Tibial nerve (tissue), 4 donors: ENCODE results near the gene KCTD11. TPM values are rescaled to one million over a fixed set of nuclear protein-coding genes. Genes with fewer than 3 reads are reported as not detected.
"Not testable (repeated sequence)": the region's sequence is repeated elsewhere in the genome, so short reads cannot be mapped to it uniquely, and the experiment has no call there.

ENCODE experiments used
- DNase-seq, 2 donors: peaks; one replicate each; pipeline ENCODE4 v3.0.0-alpha.2; 2019; ENCODE audit warnings: low spot score in 2 of 2
- H3K27ac ChIP-seq, 4 donors: fragments of 200-600 bp; sonication (generic) in 3 of 4; one replicate each; pipeline ENCODE4 v1.5.1; 2017 to 2019; ENCODE audit warnings: mild to moderate bottlenecking in 1 of 4
- H3K27me3 ChIP-seq, 2 donors: fragments of 200-600 bp; sonication (generic) in 1 of 2; one replicate each; pipeline versions ENCODE4 v1.5.1 to v1.6.0; 2017 to 2019
- H3K36me3 ChIP-seq, 3 donors: fragments of 200-600 bp; sonication (generic); one replicate each; pipeline ENCODE4 v1.5.1; 2018 to 2019
- H3K4me1 ChIP-seq, 4 donors: fragments of 200-600 bp; sonication (generic) in 3 of 4; one replicate each; pipeline ENCODE4 v1.5.1; 2017 to 2019
- H3K4me3 ChIP-seq, 4 donors: fragments of 200-600 bp; sonication (generic) in 3 of 4; one replicate each; pipeline ENCODE4 v1.5.1; 2017 to 2019; ENCODE audit warnings: mild to moderate bottlenecking in 1 of 4, moderate library complexity in 1 of 4
- H3K9me3 ChIP-seq, 4 donors: fragments of 200-600 bp; sonication (generic) in 3 of 4; one replicate each; pipeline ENCODE4 v1.5.1; 2017 to 2019
- EP300 ChIP-seq, 2 donors: sonication (generic); formaldehyde crosslinking; IDR thresholded peaks; one replicate each; pipeline ENCODE4 v1.6.1; 2017; ENCODE audit warnings: antibody characterized with exemption in 2 of 2, mild to moderate bottlenecking in 1 of 2
- POLR2A ChIP-seq, 2 donors: fragments of 450-650 bp; IDR thresholded peaks; one replicate each; pipeline ENCODE4 v1.6.1; 2017; ENCODE audit warnings: antibody characterized with exemption in 2 of 2, mild to moderate bottlenecking in 2 of 2, moderate library complexity in 2 of 2
- WGBS, 2 donors: methylation state at CpG; one replicate each; pipeline ENCODE4 v1.1.5; 2018; 5-methylcytosine and 5-hydroxymethylcytosine counted together
- total RNA-seq, 4 donors: library from RNA; depleted of rRNA; stranded (reverse); fragments of >200 nt; gene quantifications; one replicate each; pipeline ENCODE4 v1.1.0, GENCODE V29; 2016
- TF ChIP-seq, protein P1 (sequence below), 5 experiments: fragments of 200-600 bp in 3 of 5; fragments of 450-650 bp in 2 of 5; sonication (generic) in 3 of 5; IDR thresholded peaks; one replicate each; pipeline ENCODE4 v1.5.1; 2016 to 2019; ENCODE audit warnings: antibody characterized with exemption in 5 of 5, mild to moderate bottlenecking in 3 of 5, moderate library complexity in 2 of 5

The KCTD11 gene
- total RNA-seq, 4 donors from 2014 or later: 25.3 to 35.4 (median 28.7) TPM

DNA sequence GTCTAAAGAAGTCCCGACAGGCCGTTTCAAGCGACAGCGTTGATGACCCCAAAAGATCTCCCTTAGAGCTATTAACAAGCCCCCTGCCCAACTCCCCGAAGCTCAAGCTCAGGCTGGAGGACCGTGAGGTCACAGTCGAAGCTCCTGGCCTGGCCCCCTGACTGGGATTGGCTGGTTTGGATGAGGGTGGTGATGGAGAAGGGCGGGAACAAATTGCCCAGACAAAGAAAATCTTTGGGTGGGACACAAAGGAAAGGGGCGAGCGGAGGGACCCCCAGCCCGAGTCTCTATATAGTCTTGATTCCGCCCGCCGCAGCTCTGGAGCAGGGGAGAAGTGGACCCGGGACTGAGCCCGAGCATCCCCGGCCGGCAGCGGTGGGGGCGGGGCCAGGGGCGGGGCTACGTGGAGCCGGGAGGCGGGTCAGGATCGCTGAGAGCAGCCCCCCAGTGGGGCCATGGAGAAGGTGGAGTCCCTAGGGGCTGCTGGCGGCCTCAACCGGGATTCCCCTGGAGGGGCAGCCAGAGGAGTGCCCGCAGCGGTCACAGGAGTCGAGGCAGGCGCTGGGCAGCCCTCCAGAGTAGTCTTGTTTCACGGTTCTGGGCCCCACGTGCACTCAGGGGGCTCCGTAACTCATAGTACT, 21.8 kb upstream of the KCTD11 start:
- no peaks in the 10 kb centered on the region for H3K9me3 ChIP-seq
- peaks cover 0 to 30% (median 14%) of the 10 kb centered on the region in 4 donors for H3K4me1 ChIP-seq
- peaks cover 0 to 27% of the 10 kb centered on the region in 2 donors for H3K27me3 ChIP-seq
- H3K36me3 ChIP-seq: peaks cover 0 to 21% (median 0%) of the 10 kb centered on the region in 3 donors
- H3K27ac ChIP-seq: peak overlapping the region; percentile 78 to 97 (median 86)
- DNase-seq: peak; percentile 54 to 61
- peak overlapping the region; percentile 77 to 91 (median 79) for H3K4me3 ChIP-seq
- TF ChIP-seq EP300 (IDR thresholded peaks at IDR 0.05) (no peak), POLR2A (IDR thresholded peaks at IDR 0.05) (no peak)
- TF ChIP-seq, protein P1, sequence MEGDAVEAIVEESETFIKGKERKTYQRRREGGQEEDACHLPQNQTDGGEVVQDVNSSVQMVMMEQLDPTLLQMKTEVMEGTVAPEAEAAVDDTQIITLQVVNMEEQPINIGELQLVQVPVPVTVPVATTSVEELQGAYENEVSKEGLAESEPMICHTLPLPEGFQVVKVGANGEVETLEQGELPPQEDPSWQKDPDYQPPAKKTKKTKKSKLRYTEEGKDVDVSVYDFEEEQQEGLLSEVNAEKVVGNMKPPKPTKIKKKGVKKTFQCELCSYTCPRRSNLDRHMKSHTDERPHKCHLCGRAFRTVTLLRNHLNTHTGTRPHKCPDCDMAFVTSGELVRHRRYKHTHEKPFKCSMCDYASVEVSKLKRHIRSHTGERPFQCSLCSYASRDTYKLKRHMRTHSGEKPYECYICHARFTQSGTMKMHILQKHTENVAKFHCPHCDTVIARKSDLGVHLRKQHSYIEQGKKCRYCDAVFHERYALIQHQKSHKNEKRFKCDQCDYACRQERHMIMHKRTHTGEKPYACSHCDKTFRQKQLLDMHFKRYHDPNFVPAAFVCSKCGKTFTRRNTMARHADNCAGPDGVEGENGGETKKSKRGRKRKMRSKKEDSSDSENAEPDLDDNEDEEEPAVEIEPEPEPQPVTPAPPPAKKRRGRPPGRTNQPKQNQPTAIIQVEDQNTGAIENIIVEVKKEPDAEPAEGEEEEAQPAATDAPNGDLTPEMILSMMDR (IDR thresholded peaks at IDR 0.05): no peak
- 0 to 1% methylated on average over 15 to 16 of the region's 34 CpGs for WGBS, 2 donors

DNA sequence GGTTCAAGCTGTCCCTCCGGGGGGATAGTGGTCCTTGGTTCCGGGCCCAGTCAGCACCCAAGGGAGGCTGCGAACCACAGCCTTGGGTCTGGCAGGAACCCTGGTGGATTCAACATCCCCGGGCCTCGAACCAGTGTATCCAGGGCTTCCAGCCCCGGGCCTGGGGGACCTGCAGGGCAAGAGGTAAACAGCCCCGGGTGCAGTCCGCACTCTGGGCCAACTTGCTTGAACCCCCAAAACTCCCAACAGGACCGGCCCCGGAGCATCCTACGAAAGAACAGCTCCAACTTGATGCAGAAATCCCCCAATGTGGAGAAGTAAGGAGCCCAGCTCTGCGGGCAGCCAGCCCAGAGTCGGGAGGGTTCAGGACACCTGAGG, 21.3 kb upstream of the KCTD11 start:
- Histone ChIP-seq H3K9me3 (no peaks in the 10 kb centered on the region), H3K4me1 (peaks cover 0 to 30% (median 14%) of the 10 kb centered on the region in 4 donors), H3K27me3 (peaks cover 0 to 32% of the 10 kb centered on the region in 2 donors), H3K4me3 (peak overlapping the region; percentile 77 to 91 (median 79)), H3K27ac (peak overlapping the region; percentile 78 to 97 (median 86)), H3K36me3 (peaks cover 0 to 16% (median 0%) of the 10 kb centered on the region in 3 donors)
- WGBS, 2 donors: 48 to 83% methylated on average over 9 to 13 of the region's 13 CpGs
- TF ChIP-seq, protein P1 (IDR thresholded peaks at IDR 0.05): no peak
- TF ChIP-seq EP300 (IDR thresholded peaks at IDR 0.05) (no peak), POLR2A (IDR thresholded peaks at IDR 0.05) (no peak)
- DNase-seq: no peak

DNA sequence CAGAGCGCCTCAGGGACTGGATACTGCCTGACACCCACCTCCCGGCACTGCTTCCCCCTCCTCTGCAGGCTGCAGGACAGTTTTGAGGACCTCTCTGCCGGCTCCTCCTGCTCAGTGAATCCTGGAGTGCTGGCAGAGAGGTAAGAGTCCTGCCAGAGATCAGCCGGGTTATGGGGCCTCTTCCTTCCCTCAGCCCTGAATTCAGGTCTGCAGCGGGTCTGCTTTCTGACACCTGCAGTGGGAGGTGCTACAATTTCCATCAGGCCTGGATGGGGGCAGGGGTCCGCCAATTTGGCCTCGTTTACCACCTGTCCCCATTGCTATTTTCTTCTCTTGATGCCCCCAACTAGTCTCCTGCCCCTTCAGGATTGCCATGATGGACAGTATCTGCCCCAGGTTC, 19.9 kb upstream of the KCTD11 start:
- H3K27ac ChIP-seq: no peak overlapping the region
- peaks cover 0 to 25% (median 14%) of the 10 kb centered on the region in 4 donors for H3K4me1 ChIP-seq
- H3K36me3 ChIP-seq: peaks cover 0 to under 1% (median 0%) of the 10 kb centered on the region in 3 donors
- no peaks in the 10 kb centered on the region for H3K9me3 ChIP-seq
- H3K4me3 ChIP-seq: no peak overlapping the region
- WGBS, 2 donors: 54 to 65% methylated on average over 6 to 7 of the region's 7 CpGs
- DNase-seq: no peak
- TF ChIP-seq, protein P1 (IDR thresholded peaks at IDR 0.05): no peak
- TF ChIP-seq EP300 (IDR thresholded peaks at IDR 0.05) (no peak), POLR2A (IDR thresholded peaks at IDR 0.05) (no peak)
- H3K27me3 ChIP-seq: peaks cover 0 to 47% of the 10 kb centered on the region in 2 donors

DNA sequence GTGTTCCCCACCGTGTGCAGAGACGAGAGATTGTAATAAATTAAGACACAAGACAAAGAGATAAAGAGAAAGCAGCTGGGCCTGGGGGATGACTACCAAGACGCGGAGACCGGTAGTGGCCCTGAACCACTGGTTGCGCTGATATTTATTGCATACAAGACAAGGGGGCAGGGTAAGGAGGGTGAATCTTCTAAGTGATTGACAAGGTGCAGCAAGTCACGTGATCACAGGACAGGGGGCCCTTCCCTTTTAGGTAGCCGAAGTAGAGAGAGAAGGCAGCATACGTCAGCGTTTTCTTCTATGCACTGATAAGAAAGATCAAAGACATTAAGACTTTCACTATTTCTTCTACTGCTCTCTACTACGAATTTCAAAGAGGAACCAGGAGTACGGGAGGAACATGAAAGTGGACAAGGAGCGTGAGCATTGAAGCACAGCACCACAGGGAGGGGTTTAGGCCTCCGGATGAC, 19.3 kb upstream of the KCTD11 start:
- H3K9me3 ChIP-seq, H3K27ac ChIP-seq, H3K4me3 ChIP-seq, DNase-seq, H3K36me3 ChIP-seq: not testable (repeated sequence)
- WGBS, 2 donors: 48 to 56% methylated on average over 12 to 13 of the region's 14 CpGs
- Histone ChIP-seq H3K4me1 (peaks cover 0 to 20% (median 14%) of the 10 kb centered on the region in 4 donors), H3K27me3 (peaks cover 0 to 48% of the 10 kb centered on the region in 2 donors)

DNA sequence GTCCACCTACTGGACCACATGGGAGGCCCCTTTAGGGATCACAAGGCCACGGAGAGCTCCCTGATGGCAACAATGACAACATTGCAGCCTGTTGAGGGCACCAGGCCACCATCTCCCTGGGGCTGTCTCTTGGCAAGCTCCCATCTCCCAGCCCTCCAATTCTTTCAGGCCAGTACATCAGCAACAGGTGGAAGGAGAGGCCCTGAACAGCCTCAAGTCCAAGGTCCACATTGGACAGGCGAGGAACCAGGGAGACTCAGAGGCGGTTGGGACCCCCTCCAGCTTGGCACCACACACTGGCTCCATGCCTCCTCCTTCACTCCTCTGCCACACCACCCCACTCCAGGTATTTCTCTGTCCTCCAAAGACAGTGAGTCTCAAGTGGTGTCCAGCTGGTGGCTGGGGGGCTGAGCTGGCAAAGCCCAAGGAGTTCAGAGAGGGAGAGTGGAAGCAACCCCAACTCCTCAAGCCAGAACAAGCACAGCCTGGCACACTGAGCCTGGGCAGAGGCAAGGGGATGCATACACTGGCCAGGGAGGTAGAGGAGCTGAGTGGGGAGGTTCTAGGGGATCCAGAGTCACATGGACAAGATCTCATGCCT, 16.9 kb upstream of the KCTD11 start:
- no peaks in the 10 kb centered on the region for H3K9me3 ChIP-seq
- peaks cover 0 to 57% of the 10 kb centered on the region in 2 donors for H3K27me3 ChIP-seq
- TF ChIP-seq, protein P1 (IDR thresholded peaks at IDR 0.05): no peak
- TF ChIP-seq EP300 (IDR thresholded peaks at IDR 0.05): no peak
- 68 to 90% methylated on average over 2 to 3 of the region's 3 CpGs for WGBS, 2 donors
- no peak overlapping the region for H3K4me3 ChIP-seq
- peaks cover 0 to 9% (median 2%) of the 10 kb centered on the region in 4 donors for H3K4me1 ChIP-seq
- no peak for DNase-seq
- no peak overlapping the region for H3K27ac ChIP-seq
- no peaks in the 10 kb centered on the region for H3K36me3 ChIP-seq

DNA sequence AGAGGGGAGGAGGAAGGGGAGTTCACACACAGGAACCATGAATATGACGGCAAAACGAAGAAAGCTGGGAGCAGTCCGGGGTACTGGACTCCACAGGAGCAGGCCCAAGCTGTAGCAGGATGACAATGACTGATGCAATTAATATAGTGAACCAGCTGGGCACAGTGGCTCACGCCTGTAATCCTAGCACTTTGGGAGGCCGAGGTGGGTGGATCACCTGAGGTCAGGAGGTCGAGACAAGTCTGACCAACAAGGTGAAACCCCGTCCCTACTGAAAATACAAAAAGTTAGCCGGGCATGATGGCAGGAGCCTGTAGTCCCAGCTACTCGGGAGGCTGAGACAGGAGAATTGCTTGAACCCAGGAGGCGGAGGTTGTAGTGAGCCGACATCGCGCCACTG, 16.2 kb upstream of the KCTD11 start:
- H3K27me3 ChIP-seq: peaks cover 0 to 57% of the 10 kb centered on the region in 2 donors
- H3K27ac ChIP-seq: peak overlapping the region in 1 of 4 donors; percentile 78
- H3K36me3 ChIP-seq, DNase-seq, H3K9me3 ChIP-seq, H3K4me3 ChIP-seq, H3K4me1 ChIP-seq: not testable (repeated sequence)
- 80% methylated on average over 13 of the region's 13 CpGs for WGBS, 2 donors
